K562 (cell line): ENCODE data around the gene PATL2.

Experiments used
- FIP1L1 ChIP-seq: fragments of 200-400 bp; formaldehyde crosslinking; IDR thresholded peaks from 2 replicates; pipeline ENCODE4 v1.6.1; 2018; ENCODE audit warnings: mild to moderate bottlenecking, low read depth, low read length; ENCODE audit not compliant: poor library complexity, severe bottlenecking
- RBFOX2 ChIP-seq: fragments of 200-400 bp; formaldehyde crosslinking; IDR thresholded peaks from 2 replicates; pipeline ENCODE4 v1.6.1; 2017; ENCODE audit warnings: low read depth, mild to moderate bottlenecking, low read length, moderate library complexity
- ZBTB8A ChIP-seq: fragments of 450-650 bp; IDR thresholded peaks from 2 replicates; pipeline ENCODE4 v1.6.1; 2018; ENCODE audit warnings: mild to moderate bottlenecking, moderate library complexity; ENCODE audit not compliant: partially characterized antibody
- ZNF780A ChIP-seq: fragments of 250-450 bp; sonication (Bioruptor Pico); IDR thresholded peaks from 2 replicates; pipeline ENCODE4 v1.5.0; 2021; ENCODE audit warnings: mild to moderate bottlenecking
- TF ChIP-seq, protein P1 (sequence below): sonication (generic); formaldehyde crosslinking; IDR thresholded peaks from 2 replicates; pipeline ENCODE4 v1.8.0; 2022; ENCODE audit warnings: mild to moderate bottlenecking, missing genetic modification reagents
- TF ChIP-seq, protein P2 (sequence below), 3 experiments: IDR thresholded peaks in 2 of 3; conservative IDR thresholded peaks in 1 of 3; 2 replicates each; pipeline ENCODE4 v1.5.1; 2011 to 2012; ENCODE audit warnings: low read length in 3 of 3, mild to moderate bottlenecking in 3 of 3, control low read depth in 2 of 3, improper control_type of control experiment in 1 of 3, inconsistent platforms in 1 of 3, low read depth in 1 of 3, mixed read lengths in 1 of 3, moderate library complexity in 1 of 3; ENCODE audit not compliant: insufficient read depth in 2 of 3
- TF ChIP-seq, protein P3 (sequence below), 2 experiments: fragments of 150-350 bp in 1 of 2; IDR thresholded peaks; 2 replicates each; pipeline ENCODE4 v1.6.1; 2012 to 2016; ENCODE audit warnings: low read depth in 2 of 2, low read length in 2 of 2, mild to moderate bottlenecking in 1 of 2, moderate library complexity in 1 of 2
- TF ChIP-seq, protein P4 (sequence below): sonication (generic); formaldehyde crosslinking; IDR thresholded peaks from 2 replicates; pipeline ENCODE4 v1.8.1; 2023; ENCODE audit warnings: mild to moderate bottlenecking, missing genetic modification reagents, moderate library complexity
- TF ChIP-seq, protein P5 (sequence below): sonication (generic); formaldehyde crosslinking; IDR thresholded peaks from 2 replicates; pipeline ENCODE4 v1.8.0; 2023; ENCODE audit warnings: missing genetic modification reagents, mild to moderate bottlenecking, borderline replicate concordance
- TF ChIP-seq, protein P6 (sequence below): sonication (generic); formaldehyde crosslinking; IDR thresholded peaks from 2 replicates; pipeline ENCODE4 v1.9.0; 2022; ENCODE audit warnings: mild to moderate bottlenecking, missing genetic modification reagents

DNA sequence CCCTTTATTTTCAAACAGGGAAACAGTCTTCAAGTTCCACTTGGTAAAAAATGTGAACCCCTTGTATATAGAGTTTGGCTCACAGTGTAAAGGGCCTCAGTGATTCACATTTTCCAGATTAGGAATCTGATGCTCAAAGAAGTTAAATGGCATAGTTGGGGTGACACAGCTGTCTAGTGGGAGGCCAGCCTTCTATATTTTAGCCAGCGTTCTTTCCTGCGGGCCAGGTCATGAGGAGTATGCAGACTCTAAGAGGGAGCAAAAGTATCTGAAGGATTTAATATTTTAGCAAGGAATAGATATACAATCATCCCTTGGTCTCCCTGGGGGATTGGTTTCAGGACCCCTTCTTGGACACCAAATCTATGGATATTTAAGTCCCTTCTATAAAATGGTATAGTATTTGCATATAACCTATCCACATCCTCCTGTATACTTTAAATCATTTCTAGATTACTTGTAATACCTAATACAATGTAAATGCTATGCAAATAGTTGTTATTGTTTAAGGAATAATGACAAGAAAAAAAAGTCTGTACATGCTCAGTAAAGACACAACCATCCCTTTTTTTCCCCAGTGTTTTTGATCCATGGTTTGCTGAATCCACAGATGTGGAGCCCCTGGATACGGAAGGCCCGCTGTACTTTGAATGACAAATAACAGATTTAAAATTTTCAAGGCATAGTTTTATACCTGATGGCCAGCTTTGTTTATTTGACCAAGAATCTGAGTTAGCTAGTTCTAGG lies 7.2 kb upstream of the PATL2 start:
- TF ChIP-seq FIP1L1 (no peak), ZBTB8A (no peak), ZNF780A (CRISPR knock-in tag) (no peak), RBFOX2 (0 out of 2 replicates have a peak, but pooled peaks have one; percentile 32)
- TF ChIP-seq, protein P1, sequence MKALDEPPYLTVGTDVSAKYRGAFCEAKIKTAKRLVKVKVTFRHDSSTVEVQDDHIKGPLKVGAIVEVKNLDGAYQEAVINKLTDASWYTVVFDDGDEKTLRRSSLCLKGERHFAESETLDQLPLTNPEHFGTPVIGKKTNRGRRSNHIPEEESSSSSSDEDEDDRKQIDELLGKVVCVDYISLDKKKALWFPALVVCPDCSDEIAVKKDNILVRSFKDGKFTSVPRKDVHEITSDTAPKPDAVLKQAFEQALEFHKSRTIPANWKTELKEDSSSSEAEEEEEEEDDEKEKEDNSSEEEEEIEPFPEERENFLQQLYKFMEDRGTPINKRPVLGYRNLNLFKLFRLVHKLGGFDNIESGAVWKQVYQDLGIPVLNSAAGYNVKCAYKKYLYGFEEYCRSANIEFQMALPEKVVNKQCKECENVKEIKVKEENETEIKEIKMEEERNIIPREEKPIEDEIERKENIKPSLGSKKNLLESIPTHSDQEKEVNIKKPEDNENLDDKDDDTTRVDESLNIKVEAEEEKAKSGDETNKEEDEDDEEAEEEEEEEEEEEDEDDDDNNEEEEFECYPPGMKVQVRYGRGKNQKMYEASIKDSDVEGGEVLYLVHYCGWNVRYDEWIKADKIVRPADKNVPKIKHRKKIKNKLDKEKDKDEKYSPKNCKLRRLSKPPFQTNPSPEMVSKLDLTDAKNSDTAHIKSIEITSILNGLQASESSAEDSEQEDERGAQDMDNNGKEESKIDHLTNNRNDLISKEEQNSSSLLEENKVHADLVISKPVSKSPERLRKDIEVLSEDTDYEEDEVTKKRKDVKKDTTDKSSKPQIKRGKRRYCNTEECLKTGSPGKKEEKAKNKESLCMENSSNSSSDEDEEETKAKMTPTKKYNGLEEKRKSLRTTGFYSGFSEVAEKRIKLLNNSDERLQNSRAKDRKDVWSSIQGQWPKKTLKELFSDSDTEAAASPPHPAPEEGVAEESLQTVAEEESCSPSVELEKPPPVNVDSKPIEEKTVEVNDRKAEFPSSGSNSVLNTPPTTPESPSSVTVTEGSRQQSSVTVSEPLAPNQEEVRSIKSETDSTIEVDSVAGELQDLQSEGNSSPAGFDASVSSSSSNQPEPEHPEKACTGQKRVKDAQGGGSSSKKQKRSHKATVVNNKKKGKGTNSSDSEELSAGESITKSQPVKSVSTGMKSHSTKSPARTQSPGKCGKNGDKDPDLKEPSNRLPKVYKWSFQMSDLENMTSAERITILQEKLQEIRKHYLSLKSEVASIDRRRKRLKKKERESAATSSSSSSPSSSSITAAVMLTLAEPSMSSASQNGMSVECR = no peak
- TF ChIP-seq, protein P2, sequence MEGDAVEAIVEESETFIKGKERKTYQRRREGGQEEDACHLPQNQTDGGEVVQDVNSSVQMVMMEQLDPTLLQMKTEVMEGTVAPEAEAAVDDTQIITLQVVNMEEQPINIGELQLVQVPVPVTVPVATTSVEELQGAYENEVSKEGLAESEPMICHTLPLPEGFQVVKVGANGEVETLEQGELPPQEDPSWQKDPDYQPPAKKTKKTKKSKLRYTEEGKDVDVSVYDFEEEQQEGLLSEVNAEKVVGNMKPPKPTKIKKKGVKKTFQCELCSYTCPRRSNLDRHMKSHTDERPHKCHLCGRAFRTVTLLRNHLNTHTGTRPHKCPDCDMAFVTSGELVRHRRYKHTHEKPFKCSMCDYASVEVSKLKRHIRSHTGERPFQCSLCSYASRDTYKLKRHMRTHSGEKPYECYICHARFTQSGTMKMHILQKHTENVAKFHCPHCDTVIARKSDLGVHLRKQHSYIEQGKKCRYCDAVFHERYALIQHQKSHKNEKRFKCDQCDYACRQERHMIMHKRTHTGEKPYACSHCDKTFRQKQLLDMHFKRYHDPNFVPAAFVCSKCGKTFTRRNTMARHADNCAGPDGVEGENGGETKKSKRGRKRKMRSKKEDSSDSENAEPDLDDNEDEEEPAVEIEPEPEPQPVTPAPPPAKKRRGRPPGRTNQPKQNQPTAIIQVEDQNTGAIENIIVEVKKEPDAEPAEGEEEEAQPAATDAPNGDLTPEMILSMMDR (IDR thresholded peaks at IDR 0.05 in 2 of 3, conservative IDR thresholded peaks at IDR 0.05 in 1 of 3; ENCODE audit: insufficient read depth in 2 of 3, low read depth in 1 of 3, low read length in 3 of 3) = no peak
- TF ChIP-seq, protein P3, sequence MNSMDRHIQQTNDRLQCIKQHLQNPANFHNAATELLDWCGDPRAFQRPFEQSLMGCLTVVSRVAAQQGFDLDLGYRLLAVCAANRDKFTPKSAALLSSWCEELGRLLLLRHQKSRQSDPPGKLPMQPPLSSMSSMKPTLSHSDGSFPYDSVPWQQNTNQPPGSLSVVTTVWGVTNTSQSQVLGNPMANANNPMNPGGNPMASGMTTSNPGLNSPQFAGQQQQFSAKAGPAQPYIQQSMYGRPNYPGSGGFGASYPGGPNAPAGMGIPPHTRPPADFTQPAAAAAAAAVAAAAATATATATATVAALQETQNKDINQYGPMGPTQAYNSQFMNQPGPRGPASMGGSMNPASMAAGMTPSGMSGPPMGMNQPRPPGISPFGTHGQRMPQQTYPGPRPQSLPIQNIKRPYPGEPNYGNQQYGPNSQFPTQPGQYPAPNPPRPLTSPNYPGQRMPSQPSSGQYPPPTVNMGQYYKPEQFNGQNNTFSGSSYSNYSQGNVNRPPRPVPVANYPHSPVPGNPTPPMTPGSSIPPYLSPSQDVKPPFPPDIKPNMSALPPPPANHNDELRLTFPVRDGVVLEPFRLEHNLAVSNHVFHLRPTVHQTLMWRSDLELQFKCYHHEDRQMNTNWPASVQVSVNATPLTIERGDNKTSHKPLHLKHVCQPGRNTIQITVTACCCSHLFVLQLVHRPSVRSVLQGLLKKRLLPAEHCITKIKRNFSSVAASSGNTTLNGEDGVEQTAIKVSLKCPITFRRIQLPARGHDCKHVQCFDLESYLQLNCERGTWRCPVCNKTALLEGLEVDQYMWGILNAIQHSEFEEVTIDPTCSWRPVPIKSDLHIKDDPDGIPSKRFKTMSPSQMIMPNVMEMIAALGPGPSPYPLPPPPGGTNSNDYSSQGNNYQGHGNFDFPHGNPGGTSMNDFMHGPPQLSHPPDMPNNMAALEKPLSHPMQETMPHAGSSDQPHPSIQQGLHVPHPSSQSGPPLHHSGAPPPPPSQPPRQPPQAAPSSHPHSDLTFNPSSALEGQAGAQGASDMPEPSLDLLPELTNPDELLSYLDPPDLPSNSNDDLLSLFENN (IDR thresholded peaks at IDR 0.05; ENCODE audit: low read depth in 2 of 2, low read length in 2 of 2) = no peak
- TF ChIP-seq, protein P4, sequence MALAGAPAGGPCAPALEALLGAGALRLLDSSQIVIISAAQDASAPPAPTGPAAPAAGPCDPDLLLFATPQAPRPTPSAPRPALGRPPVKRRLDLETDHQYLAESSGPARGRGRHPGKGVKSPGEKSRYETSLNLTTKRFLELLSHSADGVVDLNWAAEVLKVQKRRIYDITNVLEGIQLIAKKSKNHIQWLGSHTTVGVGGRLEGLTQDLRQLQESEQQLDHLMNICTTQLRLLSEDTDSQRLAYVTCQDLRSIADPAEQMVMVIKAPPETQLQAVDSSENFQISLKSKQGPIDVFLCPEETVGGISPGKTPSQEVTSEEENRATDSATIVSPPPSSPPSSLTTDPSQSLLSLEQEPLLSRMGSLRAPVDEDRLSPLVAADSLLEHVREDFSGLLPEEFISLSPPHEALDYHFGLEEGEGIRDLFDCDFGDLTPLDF (CRISPR knock-in tag) = no peak
- TF ChIP-seq, protein P5, sequence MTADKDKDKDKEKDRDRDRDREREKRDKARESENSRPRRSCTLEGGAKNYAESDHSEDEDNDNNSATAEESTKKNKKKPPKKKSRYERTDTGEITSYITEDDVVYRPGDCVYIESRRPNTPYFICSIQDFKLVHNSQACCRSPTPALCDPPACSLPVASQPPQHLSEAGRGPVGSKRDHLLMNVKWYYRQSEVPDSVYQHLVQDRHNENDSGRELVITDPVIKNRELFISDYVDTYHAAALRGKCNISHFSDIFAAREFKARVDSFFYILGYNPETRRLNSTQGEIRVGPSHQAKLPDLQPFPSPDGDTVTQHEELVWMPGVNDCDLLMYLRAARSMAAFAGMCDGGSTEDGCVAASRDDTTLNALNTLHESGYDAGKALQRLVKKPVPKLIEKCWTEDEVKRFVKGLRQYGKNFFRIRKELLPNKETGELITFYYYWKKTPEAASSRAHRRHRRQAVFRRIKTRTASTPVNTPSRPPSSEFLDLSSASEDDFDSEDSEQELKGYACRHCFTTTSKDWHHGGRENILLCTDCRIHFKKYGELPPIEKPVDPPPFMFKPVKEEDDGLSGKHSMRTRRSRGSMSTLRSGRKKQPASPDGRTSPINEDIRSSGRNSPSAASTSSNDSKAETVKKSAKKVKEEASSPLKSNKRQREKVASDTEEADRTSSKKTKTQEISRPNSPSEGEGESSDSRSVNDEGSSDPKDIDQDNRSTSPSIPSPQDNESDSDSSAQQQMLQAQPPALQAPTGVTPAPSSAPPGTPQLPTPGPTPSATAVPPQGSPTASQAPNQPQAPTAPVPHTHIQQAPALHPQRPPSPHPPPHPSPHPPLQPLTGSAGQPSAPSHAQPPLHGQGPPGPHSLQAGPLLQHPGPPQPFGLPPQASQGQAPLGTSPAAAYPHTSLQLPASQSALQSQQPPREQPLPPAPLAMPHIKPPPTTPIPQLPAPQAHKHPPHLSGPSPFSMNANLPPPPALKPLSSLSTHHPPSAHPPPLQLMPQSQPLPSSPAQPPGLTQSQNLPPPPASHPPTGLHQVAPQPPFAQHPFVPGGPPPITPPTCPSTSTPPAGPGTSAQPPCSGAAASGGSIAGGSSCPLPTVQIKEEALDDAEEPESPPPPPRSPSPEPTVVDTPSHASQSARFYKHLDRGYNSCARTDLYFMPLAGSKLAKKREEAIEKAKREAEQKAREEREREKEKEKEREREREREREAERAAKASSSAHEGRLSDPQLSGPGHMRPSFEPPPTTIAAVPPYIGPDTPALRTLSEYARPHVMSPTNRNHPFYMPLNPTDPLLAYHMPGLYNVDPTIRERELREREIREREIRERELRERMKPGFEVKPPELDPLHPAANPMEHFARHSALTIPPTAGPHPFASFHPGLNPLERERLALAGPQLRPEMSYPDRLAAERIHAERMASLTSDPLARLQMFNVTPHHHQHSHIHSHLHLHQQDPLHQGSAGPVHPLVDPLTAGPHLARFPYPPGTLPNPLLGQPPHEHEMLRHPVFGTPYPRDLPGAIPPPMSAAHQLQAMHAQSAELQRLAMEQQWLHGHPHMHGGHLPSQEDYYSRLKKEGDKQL (CRISPR knock-in tag) = no peak
- TF ChIP-seq, protein P6, sequence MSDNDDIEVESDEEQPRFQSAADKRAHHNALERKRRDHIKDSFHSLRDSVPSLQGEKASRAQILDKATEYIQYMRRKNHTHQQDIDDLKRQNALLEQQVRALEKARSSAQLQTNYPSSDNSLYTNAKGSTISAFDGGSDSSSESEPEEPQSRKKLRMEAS (CRISPR knock-in tag) = no peak
